Tongue (tissue), 2 donors: ENCODE data around the gene RELL2. TPM values are rescaled to one million over a fixed set of nuclear protein-coding genes. Genes with fewer than 3 reads are reported as not detected.

ENCODE experiments used
- DNase-seq: peaks from one replicate; pipeline ENCODE4 v3.0.0-alpha.2; 2015
- total RNA-seq: library from RNA; depleted of rRNA; stranded (reverse); fragments of >200 nt; gene quantifications from one replicate; pipeline ENCODE4 v1.2.3, GENCODE V29; 2014

The RELL2 gene
- total RNA-seq, 1 donor from 2014 or later = 0.82 TPM

DNA sequence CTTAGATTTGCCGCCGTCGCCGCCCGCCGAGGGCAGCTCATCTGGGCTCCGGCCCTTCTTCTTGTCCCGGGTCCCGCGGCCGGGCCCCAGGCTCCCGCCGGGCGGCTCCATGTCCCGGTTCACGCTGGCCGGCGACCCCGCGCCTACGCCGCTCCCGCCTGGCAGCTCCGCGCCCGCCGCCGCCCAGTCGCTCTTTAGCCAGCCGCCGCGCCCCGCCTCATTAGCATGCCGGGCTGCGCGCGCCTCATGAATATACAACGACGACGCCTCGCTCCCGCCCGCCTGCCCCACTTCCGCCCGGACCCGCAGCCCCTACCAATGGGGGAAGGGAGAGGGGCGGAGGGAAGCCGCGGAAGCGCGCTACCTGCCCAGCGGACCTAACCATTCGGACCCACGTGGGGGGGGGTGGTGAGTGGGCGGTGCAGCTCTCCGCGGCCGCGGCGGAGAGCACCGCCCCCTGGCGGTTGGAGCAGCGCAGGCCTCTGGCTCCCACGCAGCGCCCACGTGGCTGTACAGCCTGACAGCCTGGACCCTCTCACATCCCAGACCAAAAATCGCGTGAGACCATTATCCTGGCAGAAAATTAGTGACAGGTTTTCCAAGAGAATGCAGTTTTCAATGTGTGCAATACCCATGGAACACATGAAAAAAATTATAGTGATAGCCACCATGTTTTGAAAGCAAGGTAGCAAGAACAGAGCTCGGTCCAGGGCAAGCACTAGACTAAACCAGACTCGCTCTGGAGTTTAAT lies 17.8 kb upstream of the RELL2 start, which contains the start of gene DIAPH1:
TSS of gene DIAPH1 (minus strand) at position 197 of the 751 bp plus-strand sequence. CDS start at position 111, 86 bp downstream.
- peak; percentile 98 for DNase-seq

DNA sequence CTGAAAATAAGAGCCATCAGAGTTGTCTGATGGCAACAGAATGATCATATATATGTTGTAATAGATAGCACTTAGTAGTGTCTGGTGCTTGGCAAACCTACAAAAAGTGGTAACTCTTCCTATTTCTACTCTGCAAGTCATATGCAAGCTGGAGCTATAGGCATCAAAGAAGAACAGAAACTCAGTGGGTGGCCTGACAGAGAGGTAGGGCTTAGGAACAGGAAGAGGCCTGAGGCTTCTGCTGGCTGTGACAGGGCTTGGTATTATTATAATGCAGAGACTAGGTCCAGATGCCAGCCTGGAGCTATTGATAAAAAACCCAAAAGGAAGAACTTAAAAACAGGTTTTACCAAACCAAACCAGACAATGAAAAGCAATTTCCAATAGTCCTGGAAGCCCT lies 13.6 kb upstream of the RELL2 start:
- DNase-seq = no peak

DNA sequence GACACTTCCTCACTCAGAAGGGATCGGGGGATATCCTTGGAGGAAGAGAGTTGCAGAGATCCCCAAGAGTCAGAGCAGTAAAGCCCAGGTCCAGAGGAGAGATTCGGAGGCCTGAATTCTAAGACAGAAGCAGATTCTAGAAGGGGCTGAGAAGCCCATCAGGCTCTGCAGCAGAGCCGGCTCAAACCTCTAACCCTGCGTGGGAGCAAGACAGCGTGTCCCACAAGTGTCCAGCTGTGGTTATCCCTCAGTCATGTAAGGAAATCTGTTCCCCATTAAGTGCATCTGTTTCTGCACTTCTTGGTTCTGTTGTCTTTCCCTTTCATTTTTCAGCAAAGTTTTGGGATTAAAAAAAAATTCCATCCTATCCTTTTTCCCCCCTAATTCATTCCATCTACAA lies 13.2 kb upstream of the RELL2 start:
- DNase-seq = peak; percentile 28

DNA sequence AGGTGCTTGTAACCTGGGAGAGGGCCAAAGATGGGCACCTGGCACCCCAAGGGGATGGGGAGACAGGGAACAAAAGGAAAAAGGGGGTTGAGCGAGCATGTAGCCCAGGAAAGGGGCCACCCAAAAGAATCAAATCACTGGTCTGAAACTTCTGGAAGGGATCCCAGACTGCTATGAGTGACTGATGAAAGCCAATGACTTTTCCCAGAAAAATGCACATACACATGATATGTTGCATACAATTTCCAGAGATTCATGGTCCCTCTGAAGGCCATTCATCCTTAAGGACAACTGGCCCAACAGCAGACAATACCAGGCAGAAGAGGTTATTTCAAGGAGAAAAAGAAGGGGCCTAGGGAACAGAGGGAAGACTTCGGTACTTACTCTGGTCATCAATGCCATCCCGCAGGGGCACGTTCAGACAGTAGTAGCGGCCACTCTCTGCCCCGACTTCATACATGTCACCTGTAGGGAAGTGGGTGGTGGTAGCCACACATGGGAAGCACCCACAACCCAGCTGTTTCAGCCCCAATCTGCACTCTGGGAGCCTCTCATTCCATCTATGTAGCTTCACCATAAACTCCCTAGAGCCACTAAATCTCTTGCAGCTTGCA lies 8.5 kb upstream of the RELL2 start:
- DNase-seq = no peak

DNA sequence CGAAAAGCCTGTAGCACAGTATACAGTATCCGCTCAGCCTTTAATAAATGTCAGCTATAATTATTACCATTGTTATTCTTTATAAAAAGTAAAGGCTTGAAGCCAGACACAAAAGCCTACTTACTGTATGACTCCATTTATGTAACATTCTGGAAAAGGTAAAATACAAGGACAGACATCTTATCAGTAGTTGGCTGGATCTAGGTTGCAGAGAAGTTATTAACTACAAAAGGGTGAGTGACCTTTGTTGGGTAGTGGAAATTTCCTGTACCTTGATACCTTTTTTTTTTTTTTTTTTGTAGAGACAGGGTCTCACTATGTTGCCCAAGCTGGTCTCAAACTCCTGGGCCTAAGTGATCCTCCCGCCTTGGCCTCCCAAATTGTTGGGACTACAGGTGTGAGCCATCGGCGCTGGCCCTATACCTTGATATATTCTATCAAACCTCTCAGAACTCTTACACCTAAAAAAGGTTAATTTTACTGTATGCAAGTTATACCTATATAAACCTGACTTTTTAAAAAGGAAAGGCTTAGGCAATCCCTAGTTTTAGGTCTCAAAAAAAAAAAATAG lies 6.1 kb upstream of the RELL2 start:
- DNase-seq = no peak

DNA sequence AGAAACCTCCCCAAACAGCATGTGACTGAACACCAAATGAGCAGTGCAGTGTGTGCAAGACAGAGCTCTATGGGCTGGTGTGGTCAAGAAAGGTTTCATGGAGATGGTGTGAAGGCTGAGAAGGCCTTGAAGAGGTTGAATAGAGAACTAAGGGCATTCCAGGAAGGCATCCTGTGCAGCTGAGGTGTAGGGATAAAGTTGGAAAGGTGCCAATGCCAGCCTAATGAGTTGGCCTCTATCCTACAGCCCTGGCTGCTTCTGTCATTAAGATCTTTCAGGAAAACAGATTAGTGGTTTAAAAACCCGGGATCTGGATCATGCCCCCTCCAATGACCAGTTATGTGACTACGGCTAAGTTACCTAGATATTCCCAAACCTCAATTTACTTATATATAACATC lies 4.1 kb upstream of the RELL2 start:
- DNase-seq = no peak

DNA sequence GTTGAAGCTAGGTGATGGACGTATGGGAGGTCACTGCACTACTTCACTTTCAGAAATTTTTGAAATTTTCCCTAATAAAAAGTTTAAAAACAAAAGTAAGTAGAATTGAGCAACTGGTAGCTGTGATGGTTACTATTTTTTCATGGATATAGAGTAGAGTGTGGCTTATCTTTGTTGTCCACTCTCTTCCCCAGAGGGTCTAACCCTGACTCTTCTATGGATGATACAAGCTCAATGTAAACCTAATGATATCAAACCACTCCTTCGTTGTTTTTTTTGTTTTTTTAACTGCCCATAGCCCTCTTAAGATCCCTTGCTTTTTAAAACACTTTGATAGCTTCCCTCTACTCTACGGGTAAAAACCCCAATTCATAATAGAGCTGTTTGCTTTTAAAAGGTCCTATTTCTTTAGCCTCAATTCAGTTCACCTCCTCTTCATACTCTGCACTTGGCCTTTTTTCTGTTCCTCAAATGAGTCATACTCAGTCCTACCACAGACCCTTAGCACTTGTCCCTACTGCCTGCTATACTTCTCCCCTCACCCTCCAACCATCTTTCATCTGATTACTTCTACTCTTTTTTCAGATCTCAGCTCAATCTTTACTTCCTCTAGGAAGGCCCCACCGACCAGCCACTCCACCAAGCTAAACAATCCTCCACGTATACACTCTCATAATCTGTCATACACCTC lies 2.8 kb upstream of the RELL2 start:
- DNase-seq = no peak

DNA sequence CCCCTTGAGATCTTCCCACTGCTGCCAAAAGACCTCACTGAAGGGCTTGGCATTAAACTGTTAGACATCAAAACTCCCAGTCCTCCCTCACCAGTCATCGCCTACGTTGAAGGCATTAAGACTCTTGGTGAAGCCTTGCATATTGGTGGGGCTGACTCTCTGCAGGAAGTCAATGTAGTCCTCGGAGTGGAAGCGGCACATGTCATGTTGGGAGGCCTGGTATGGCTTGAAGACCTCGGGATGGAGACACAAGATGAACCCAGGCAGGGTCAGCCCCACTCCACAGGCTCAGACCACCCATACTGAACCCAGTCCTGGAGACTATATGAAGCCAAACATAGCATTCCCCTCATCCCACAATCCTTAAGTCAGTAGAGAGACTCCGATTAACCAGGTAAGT lies 2.1 kb upstream of the RELL2 start:
- no peak for DNase-seq

DNA sequence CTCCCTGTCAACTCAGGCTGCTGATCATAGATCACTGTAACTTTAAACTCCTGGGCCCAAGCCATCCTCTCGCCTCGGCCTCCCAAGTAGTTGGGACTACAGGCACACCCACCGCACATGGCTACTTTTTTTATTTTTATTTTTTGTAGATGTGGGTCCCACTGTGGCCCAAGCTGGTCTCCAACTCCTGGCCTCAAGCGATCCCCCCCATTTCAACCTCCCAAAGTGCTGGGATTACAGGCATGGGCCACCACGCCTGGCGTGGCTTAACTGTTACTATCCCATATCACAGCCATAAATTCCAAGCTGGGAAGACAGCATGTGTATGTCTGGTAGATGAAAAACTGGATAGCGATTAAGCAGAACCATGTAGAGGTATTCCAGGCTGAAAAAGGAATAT lies 1.2 kb upstream of the RELL2 start:
- no peak for DNase-seq

DNA sequence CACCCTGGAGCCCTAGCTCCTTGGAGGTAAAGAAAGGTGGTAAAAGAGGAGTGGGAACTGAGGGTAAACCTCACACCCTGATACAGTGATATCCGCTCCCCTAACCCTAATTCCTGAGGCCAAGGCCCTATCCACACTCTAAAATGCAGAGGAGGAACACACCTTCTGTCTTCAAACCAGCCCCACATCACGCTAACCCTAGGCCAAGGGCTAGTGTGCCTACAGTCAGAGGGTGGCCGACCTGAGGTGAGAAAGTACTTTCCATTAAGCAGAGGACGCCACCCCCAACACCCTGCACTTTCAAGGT lies 738 bp upstream of the RELL2 start:
- DNase-seq = no peak

DNA sequence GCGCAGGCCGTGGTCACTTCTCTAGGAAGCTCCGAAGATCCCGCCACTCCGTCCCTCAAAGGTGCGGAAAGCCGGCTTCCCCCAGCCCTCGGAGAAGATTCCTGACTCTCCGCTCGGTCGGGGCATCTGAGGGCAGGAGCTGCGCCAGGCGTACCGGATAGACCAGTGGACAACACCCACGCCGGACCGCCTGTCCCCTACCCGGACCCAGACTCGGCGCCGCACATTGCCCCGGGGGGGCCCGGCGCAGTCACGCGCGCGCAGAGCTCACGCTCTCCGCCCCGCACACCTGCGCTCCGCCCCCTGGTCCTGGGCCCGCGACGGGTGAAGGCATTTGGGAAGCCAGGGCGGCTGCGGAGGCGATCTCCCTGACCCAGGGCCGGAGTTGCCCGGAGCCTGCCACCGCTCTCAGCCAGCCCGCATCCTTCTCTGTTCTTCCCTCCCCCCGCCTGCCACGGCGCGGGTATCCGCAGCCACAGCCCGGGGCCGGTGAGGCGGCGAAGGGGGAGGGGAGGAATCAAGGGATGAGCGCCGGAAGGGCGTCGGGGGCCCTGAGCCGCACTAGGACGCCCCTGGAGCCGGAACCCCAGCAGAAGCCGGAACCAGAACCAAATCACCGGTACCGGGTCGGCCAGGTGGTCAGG lies 448 bp downstream of the RELL2 start:
- DNase-seq = no peak

DNA sequence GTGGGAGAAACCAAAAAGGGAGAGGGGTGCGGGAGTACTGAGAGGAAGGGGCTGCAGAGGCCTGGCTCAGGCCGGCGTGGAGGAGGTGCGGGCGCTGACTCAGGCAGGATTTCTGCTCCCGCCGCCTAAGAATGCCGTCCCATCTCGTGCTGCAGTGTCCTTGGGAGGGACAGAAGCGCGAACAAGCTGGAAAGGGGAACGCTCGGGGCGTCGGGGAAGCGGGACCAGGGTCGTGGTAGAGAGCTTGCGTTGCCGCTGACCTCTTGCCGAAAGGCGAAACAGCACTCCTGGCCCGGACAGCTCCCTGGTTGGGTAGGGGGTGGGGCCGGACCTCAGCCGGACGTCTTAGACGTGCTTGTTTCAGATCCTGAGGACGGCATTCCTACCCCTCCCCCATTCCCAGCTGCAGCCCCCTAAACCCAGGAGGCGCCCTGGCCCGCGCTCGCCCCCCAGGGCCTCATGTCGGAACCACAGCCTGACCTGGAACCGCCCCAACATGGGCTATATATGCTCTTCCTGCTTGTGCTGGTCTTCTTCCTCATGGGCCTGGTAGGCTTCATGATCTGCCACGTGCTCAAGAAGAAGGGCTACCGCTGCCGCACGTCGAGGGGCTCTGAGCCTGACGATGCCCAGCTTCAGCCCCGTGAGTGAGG lies 1.1 kb downstream of the RELL2 start:
- DNase-seq = peak; percentile 65

DNA sequence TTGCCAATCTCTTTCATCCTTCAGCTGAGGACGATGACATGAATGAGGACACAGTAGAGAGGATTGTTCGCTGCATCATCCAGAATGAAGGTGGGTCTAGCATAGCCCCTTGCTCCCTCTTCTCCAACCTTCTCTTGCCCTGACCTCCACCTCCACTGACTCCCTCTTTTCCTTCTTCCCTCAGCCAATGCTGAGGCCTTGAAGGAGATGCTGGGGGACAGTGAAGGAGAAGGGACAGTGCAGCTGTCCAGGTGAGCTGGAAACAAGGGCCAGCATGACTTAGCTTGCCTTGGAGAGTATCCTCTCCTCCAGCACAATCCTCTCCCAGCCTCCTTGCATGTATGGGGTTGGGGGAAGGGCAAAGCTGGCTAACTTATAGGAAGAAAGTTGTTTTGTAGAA lies 2.0 kb downstream of the RELL2 start:
- DNase-seq = no peak

DNA sequence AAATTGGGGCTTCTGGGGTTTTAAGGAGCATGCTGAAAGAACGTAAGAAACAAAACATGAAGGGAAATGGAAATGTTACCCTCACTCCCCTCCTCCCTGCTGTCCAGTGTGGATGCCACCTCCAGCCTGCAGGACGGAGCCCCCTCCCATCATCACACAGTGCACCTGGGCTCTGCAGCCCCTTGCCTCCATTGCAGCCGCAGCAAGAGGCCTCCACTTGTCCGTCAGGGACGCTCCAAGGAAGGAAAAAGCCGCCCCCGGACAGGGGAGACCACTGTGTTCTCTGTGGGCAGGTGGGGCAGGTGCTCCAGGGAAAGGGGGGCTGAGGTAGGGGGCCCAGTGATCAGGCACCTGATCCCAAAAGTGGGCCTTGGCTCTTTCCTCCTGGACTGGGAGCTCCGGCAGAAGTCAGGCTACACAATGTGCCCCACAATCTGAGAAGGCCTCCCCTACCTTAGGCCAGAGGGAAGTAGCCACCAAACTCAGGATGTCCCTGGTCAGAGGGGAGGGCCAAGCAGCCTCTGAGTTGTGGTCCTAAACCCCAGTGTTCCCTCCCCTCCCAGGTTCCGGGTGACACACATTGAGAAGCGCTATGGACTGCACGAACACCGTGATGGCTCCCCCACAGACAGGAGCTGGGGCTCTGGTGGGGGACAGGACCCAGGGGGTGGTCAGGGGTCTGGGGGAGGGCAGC lies 2.7 kb downstream of the RELL2 start:
- DNase-seq = no peak

DNA sequence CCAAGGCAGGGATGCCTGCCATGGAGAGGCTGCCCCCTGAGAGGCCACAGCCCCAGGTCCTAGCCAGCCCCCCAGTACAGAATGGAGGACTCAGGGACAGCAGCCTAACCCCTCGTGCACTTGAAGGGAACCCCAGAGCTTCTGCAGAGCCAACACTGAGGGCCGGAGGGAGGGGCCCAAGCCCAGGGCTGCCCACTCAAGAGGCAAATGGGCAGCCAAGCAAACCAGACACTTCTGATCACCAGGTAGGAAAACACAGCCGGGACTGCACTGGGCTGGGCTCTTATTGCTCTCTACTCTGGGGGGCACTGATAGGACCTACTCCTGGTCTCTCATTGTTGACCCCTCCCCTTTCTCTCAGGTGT lies 3.2 kb downstream of the RELL2 start:
- DNase-seq = no peak

DNA sequence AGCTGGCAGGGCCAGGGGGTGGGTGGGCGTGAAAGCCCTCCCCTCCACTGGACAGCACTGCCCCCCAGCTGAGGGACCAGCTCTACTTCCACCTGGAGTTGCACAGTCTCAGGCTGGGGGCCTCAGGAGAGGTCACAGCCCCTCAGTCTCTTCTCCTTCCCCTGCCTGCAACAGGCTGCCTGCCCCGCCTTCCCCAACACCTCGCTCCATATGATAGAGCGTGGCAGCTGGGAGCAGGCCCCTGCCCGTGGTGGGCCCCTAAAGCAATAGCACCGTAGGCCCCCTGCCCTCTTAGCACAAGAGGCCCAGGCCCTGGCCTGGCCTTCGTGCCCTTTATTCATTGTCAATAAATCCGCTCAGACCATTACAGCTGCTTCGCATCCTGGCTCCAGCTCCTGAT lies 3.9 kb downstream of the RELL2 start:
- DNase-seq = no peak

DNA sequence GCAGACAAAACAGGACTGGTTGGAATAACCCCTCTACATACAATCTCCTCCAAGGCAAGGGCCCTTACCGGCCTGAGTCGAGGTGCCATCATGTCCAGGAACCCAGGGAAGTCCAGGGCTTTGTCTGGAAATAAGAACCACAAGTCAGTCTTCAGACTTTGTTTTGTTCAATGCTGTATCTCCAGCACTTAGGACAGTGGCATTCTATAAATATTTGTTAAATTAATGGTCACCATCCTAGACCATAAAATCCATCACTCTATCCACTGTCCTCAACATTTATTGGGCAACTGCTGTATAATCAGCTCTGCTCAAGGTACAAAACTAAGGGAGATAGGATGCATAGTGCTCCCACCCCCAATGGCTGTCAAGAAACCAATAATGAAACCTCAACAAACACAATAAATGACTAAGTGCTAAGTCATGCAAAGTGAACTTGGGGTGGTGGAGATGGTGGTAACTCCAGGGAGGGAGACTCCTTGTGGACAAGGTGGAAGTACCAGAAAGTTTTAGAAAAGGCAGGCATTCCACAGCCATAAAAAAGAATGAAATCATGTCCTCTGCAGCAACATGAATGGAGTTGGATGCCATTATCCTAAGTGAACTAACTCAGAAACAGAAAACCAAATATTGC lies 5.0 kb downstream of the RELL2 start:
- DNase-seq = no peak

DNA sequence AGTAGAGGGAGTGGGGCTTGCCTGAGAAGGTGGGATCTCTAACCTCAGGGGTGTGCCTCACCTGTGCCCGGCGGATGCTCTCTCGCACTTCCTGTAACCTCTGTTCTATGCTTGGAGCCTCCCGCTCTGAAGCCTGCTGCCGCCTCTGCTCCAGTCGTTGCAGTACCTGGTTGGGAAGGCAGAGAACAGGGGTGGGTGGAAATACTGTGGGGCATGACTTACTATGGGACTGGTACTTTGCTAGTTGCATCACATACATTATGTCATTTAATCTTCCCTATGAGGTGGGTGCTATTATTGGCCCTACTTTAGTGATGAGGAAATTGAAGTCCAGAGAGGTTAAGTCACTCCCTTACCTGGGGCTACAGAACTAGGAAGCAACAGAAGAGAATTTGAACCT lies 9.2 kb downstream of the RELL2 start:
- no peak for DNase-seq

DNA sequence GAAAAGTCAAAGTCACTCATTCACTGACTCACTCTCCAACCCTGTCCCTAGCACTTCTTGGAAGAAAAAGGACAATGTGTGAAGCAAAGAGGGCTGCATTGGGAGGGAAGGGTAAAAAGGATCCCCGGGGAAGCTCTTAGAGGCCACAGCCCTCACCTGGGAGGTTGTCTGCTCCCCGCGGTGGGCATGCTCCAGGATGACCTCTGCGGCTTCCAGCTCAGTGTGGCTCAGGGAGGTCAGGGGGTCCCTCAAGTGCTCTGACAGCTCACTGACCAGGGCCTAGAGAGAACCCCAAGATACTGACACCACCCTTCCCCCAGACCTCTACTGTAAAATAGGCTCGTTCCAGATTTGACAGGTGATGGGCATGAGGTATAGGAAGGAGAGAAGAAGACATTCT lies 10.4 kb downstream of the RELL2 start:
- no peak for DNase-seq

DNA sequence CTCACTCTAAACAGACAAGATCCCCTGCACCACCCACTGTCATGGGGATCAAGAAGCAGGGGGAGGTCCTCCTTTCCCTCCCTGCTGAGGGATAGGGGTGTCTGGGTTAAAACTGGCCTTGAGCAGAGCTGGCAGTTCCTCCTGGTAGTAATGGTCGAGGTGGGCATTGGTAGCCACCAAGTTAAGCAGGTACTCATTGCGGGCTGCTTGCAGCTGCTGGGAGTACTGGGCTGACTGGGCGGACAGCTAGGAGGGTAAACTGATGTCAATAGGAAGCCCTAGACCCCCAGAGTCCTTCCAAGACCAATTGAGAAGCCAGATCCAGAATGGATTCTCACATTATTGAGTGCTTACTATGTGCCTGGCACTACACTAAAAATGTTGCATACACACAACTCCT lies 11.1 kb downstream of the RELL2 start:
- DNase-seq = no peak

DNA sequence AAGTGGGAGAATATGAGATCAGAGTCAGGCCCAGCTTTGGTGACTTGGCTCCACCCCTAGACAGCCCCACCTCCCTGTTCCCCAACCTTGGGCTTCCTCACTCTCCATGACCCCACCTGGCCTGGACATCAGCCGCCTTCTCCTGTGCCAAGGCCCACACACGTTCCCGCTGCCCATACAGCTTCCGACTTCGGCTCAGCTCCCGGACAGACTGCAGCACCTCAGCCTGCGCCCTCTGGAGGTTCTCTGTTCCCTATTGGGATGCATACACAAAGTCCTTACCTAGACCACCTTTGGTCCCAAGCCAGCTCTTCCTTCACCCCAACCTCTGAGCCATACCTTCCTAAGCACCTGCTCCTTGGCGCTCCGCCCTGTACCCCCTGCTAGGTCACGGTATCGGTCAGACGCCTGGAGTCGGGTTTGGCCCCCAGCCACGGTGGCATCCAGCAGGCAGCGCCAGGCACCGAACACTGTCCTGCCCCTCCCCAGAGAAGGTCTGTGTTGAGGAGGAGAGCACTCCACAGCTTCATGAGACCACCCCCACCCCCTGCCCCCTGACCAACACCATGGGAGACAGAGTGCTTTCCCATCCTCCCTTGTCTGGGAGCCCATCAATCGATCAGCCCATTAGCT lies 12.4 kb downstream of the RELL2 start:
- no peak for DNase-seq
